NCI-H2196 (cell line): ENCODE results near the gene ZNF260.

Experiments
- DNase-seq: peaks from one replicate; lab custom pipeline; 2025; ENCODE audit not compliant: unreplicated experiment; lab: John Stamatoyannopoulos, UW

The ZNF260 gene

GRCh38 chr19:36489920-36490415 lies 38.1 kb downstream of the ZNF260 start:
- peak; percentile 87 for DNase-seq

- DNase-seq = peak; percentile 96
These were observed 38.8 kb downstream of the ZNF260 start, which contains the start of gene ZNF566 for GRCh38 chr19:36489118-36489919. TSS of gene ZNF566 (minus strand) at chr19:36489561. CDS start at chr19:36476557, 13,004 bp downstream.

- no peak for DNase-seq
These were observed 39.3 kb downstream of the ZNF260 start for GRCh38 chr19:36488846-36489117.

- no peak for DNase-seq
These were observed 39.8 kb downstream of the ZNF260 start for GRCh38 chr19:36488118-36488845.

- no peak for DNase-seq
These were observed 44.4 kb downstream of the ZNF260 start for GRCh38 chr19:36483653-36484052.

- no peak for DNase-seq
These were observed 45.2 kb downstream of the ZNF260 start for GRCh38 chr19:36482876-36483275.
